ENCODE measurements around the gene RHBDD1. TPM values are rescaled to one million over a fixed set of nuclear protein-coding genes. Genes with fewer than 3 reads are reported as not detected.

RHBDD1 gene
- total RNA-seq, 1 donor from 2014 or later, result 30.0 TPM

GRCh38 chr2:226849349-226849748 lies 13.5 kb downstream of the RHBDD1 start:
- Mint-ChIP-seq H3K9me3 (ENCODE audit: low read depth) (no peaks in the 10 kb centered on the region), H3K4me1 (ENCODE audit: low read depth) (peaks cover 5% of the 10 kb centered on the region), H3K36me3 (ENCODE audit: low read depth) (peaks cover 7% of the 10 kb centered on the region), H3K27ac (ENCODE audit: unreplicated experiment) (no peak overlapping the region), H3K4me3 (ENCODE audit: unreplicated experiment) (no peak overlapping the region), H3K27me3 (ENCODE audit: low read depth) (no peaks in the 10 kb centered on the region)
- TF ChIP-seq, protein P1, sequence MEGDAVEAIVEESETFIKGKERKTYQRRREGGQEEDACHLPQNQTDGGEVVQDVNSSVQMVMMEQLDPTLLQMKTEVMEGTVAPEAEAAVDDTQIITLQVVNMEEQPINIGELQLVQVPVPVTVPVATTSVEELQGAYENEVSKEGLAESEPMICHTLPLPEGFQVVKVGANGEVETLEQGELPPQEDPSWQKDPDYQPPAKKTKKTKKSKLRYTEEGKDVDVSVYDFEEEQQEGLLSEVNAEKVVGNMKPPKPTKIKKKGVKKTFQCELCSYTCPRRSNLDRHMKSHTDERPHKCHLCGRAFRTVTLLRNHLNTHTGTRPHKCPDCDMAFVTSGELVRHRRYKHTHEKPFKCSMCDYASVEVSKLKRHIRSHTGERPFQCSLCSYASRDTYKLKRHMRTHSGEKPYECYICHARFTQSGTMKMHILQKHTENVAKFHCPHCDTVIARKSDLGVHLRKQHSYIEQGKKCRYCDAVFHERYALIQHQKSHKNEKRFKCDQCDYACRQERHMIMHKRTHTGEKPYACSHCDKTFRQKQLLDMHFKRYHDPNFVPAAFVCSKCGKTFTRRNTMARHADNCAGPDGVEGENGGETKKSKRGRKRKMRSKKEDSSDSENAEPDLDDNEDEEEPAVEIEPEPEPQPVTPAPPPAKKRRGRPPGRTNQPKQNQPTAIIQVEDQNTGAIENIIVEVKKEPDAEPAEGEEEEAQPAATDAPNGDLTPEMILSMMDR (IDR thresholded peaks at IDR 0.05), result no peak
- no peak for DNase-seq (ENCODE audit: low spot score)

- Mint-ChIP-seq H3K4me3 (ENCODE audit: unreplicated experiment) (no peak overlapping the region), H3K27me3 (ENCODE audit: low read depth) (no peaks in the 10 kb centered on the region), H3K4me1 (ENCODE audit: low read depth) (peaks cover 5% of the 10 kb centered on the region), H3K36me3 (ENCODE audit: low read depth) (peaks cover 7% of the 10 kb centered on the region), H3K9me3 (ENCODE audit: low read depth) (no peaks in the 10 kb centered on the region), H3K27ac (ENCODE audit: unreplicated experiment) (no peak overlapping the region)
- DNase-seq (ENCODE audit: low spot score), result no peak
- TF ChIP-seq, protein P1 (IDR thresholded peaks at IDR 0.05), result no peak
These were observed 14.2 kb downstream of the RHBDD1 start for GRCh38 chr2:226850024-226850423.

- no peak overlapping the region for H3K27ac Mint-ChIP-seq (ENCODE audit: unreplicated experiment)
- H3K4me1 Mint-ChIP-seq (ENCODE audit: low read depth), result peaks cover 5% of the 10 kb centered on the region
- H3K36me3 Mint-ChIP-seq (ENCODE audit: low read depth), result peaks cover 4% of the 10 kb centered on the region
- no peaks in the 10 kb centered on the region for H3K9me3 Mint-ChIP-seq (ENCODE audit: low read depth)
- H3K27me3 Mint-ChIP-seq (ENCODE audit: low read depth), result no peaks in the 10 kb centered on the region
- TF ChIP-seq, protein P1 (IDR thresholded peaks at IDR 0.05), result no peak
- DNase-seq (ENCODE audit: low spot score), result no peak
- H3K4me3 Mint-ChIP-seq (ENCODE audit: unreplicated experiment), result no peak overlapping the region
These were observed 19.9 kb downstream of the RHBDD1 start for GRCh38 chr2:226855787-226856186.

DNA sequence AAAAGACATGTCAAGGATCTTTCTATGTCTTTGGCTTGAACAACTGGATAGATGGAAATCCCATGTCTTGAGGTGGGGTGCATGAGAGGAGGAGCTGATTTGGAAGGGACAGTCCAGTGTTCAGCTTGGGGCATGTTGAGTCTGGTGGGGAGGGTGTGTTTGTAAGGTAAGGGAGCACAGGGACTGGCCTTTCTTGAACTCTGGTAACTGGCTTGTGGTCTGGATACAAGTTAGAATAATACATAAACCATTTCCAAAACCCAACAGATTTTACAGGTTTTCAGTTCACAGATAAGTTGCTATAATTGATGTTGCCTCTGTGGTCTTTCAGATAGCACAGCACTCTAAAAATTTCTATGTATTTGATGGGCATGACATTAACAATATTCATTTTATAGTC lies 24.2 kb downstream of the RHBDD1 start:
- TF ChIP-seq, protein P1 (IDR thresholded peaks at IDR 0.05), result no peak
- no peak overlapping the region for H3K27ac Mint-ChIP-seq (ENCODE audit: unreplicated experiment)

DNA sequence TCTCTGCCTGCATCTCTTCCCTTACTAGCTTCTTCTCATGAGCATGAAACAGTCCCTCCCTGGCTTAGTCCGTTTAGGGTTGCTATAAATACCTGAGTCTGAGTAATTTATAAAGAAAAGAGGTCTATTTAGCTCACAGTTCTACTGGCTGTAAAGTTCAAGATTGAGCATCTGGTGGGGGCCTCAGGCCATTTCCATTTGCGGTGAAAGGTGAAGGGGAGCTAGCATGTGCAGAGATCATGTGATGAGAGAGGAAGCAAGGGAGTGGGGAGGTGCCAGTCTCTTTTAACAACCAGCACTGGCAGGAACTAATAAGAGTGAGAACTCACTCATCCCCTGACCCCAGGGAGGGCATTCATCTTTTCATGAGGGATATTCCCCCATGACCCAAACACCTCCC lies 26.8 kb downstream of the RHBDD1 start:
- no peak for DNase-seq (ENCODE audit: low spot score)
- Mint-ChIP-seq H3K36me3 (ENCODE audit: low read depth) (peaks cover 5% of the 10 kb centered on the region), H3K27me3 (ENCODE audit: low read depth) (no peaks in the 10 kb centered on the region), H3K4me1 (ENCODE audit: low read depth) (peaks cover 4% of the 10 kb centered on the region), H3K4me3 (ENCODE audit: unreplicated experiment) (no peak overlapping the region), H3K27ac (ENCODE audit: unreplicated experiment) (no peak overlapping the region), H3K9me3 (ENCODE audit: low read depth) (no peaks in the 10 kb centered on the region)
- TF ChIP-seq, protein P1 (IDR thresholded peaks at IDR 0.05), result no peak

More for the DNA sequence above, 24.2 kb downstream of the RHBDD1 start:
- Mint-ChIP-seq H3K4me3 (ENCODE audit: unreplicated experiment) (no peak overlapping the region), H3K36me3 (ENCODE audit: low read depth) (peaks cover 2% of the 10 kb centered on the region), H3K9me3 (ENCODE audit: low read depth) (no peaks in the 10 kb centered on the region), H3K27me3 (ENCODE audit: low read depth) (no peaks in the 10 kb centered on the region), H3K4me1 (ENCODE audit: low read depth) (peaks cover 4% of the 10 kb centered on the region)
- DNase-seq (ENCODE audit: low spot score), result no peak

Data from chondrocyte (in vitro differentiated cells).